Neural cell (in vitro differentiated cells): ENCODE data around the gene SNX27. TPM values are rescaled to one million over a fixed set of nuclear protein-coding genes. Genes with fewer than 3 reads are reported as not detected.

Experiments used
- H2AFZ ChIP-seq: fragments of 200-600, 300-800 bp; sonication (generic), shearing (Covaris generic); 2 replicates; pipeline ENCODE4 v1.6.0; 2014; ENCODE audit warnings: low read depth, mild to moderate bottlenecking, antibody characterized with exemption, low read length, moderate library complexity
- H3F3A ChIP-seq: fragments of 200-600 bp; shearing (Covaris generic); 2 replicates; pipeline ENCODE4 v1.6.1; 2016; ENCODE audit warnings: mild to moderate bottlenecking, moderate library complexity, mixed read lengths, antibody characterized with exemption, low read length; ENCODE audit not compliant: insufficient read depth, poor library complexity, severe bottlenecking
- H3K27ac ChIP-seq: fragments of 200-600, 300-800 bp; sonication (generic), shearing (Covaris generic); 2 replicates; pipeline ENCODE4 v1.5.1; 2014; ENCODE audit warnings: mild to moderate bottlenecking, low read length, moderate library complexity
- H3K27me3 ChIP-seq: fragments of 300-800, 200-600 bp; sonication (generic), shearing (Covaris generic); 2 replicates; pipeline ENCODE4 v1.6.0; 2014; ENCODE audit warnings: mild to moderate bottlenecking, low read depth, low read length, moderate library complexity; ENCODE audit not compliant: insufficient read depth
- H3K36me3 ChIP-seq: fragments of 300-800, 200-600 bp; sonication (generic), shearing (Covaris generic); 2 replicates; pipeline ENCODE4 v1.5.1; 2014; ENCODE audit warnings: mild to moderate bottlenecking, antibody characterized with exemption, low read length, moderate library complexity; ENCODE audit not compliant: insufficient read depth
- H3K4me2 ChIP-seq: fragments of 300-800, 200-600 bp; sonication (generic), shearing (Covaris generic); 2 replicates; pipeline ENCODE4 v1.6.0; 2014; ENCODE audit warnings: mild to moderate bottlenecking, low read length
- H3K4me3 ChIP-seq: fragments of 300-800, 200-600 bp; sonication (generic), shearing (Covaris generic); 2 replicates; pipeline ENCODE4 v1.5.1; 2014; ENCODE audit warnings: mild to moderate bottlenecking, low read length, moderate library complexity
- H3K79me2 ChIP-seq: fragments of 200-600 bp; shearing (Covaris generic); replicated peaks from 2 replicates; pipeline ENCODE4 v1.6.0; 2014; ENCODE audit warnings: mild to moderate bottlenecking, low read length, moderate library complexity; ENCODE audit not compliant: insufficient read depth
- H3K9ac ChIP-seq: fragments of 300-800, 200-600 bp; sonication (generic), shearing (Covaris generic); 2 replicates; pipeline ENCODE4 v1.6.1; 2016; ENCODE audit warnings: mild to moderate bottlenecking, low read length, mixed read lengths
- H3K9me2 ChIP-seq: fragments of 200-600 bp; shearing (Covaris generic); 2 replicates; pipeline ENCODE4 v1.6.1; 2016; ENCODE audit warnings: mild to moderate bottlenecking, low read length, mixed read lengths; ENCODE audit not compliant: insufficient read depth
- H3K9me3 ChIP-seq: fragments of 200-600, 300-800 bp; sonication (generic), shearing (Covaris generic); 2 replicates; pipeline ENCODE4 v1.6.1; 2016; ENCODE audit warnings: mild to moderate bottlenecking, mixed run types, low read length, moderate library complexity, mixed read lengths
- H4K20me1 ChIP-seq: fragments of 200-600 bp; shearing (Covaris generic); 2 replicates; pipeline ENCODE4 v1.6.1; 2016; ENCODE audit warnings: mild to moderate bottlenecking, mixed run types; ENCODE audit not compliant: insufficient read depth
- EP300 ChIP-seq: fragments of 450-650 bp; conservative IDR thresholded peaks from 2 replicates; pipeline ENCODE4 v1.6.1; 2014; ENCODE audit warnings: antibody characterized with exemption, mild to moderate bottlenecking, moderate library complexity; ENCODE audit not compliant: poor library complexity, severe bottlenecking
- EZH2 ChIP-seq: fragments of 200-600, 300-800 bp; shearing (Covaris generic), sonication (generic); IDR thresholded peaks from 2 replicates; pipeline ENCODE4 v1.6.1; 2014; ENCODE audit warnings: antibody characterized with exemption, low read length, borderline replicate concordance, mild to moderate bottlenecking; ENCODE audit not compliant: insufficient read depth, poor library complexity, severe bottlenecking
- MXI1 ChIP-seq: fragments of 450-650 bp; conservative IDR thresholded peaks from 2 replicates; pipeline ENCODE4 v1.6.1; 2014; ENCODE audit warnings: antibody characterized with exemption, mild to moderate bottlenecking; ENCODE audit not compliant: poor library complexity, severe bottlenecking
- POLR2AphosphoS5 ChIP-seq: IDR thresholded peaks from 2 replicates; pipeline ENCODE4 v1.6.1; 2012
- RAD21 ChIP-seq: fragments of 450-650 bp; conservative IDR thresholded peaks from 2 replicates; pipeline ENCODE4 v1.6.1; 2014; ENCODE audit warnings: antibody characterized with exemption, mild to moderate bottlenecking, moderate library complexity
- SMC3 ChIP-seq: fragments of 450-650 bp; conservative IDR thresholded peaks from 2 replicates; pipeline ENCODE4 v1.6.1; 2014; ENCODE audit warnings: antibody characterized with exemption, mild to moderate bottlenecking, moderate library complexity; ENCODE audit not compliant: poor library complexity
- TAF1 ChIP-seq: IDR thresholded peaks from 2 replicates; pipeline ENCODE4 v1.6.1; 2012; ENCODE audit warnings: low read depth
- polyA plus RNA-seq: library from polyadenylated mRNA; depleted of rRNA; stranded (reverse); fragments of >200 nt; gene quantifications from 2 replicates; pipeline ENCODE4 v1.2.3, GENCODE V29; 2014
- TF ChIP-seq, protein P1 (sequence below): IDR thresholded peaks from 2 replicates; pipeline ENCODE4 v1.6.1; 2012; ENCODE audit warnings: borderline replicate concordance
- TF ChIP-seq, protein P2 (sequence below): fragments of 450-650 bp; IDR thresholded peaks from 2 replicates; pipeline ENCODE4 v1.5.1; 2014; ENCODE audit warnings: antibody characterized with exemption, mild to moderate bottlenecking, moderate library complexity; ENCODE audit not compliant: poor library complexity, severe bottlenecking

Gene SNX27
- polyA plus RNA-seq, 1 donor from 2014 or later, result 30.2 TPM

DNA sequence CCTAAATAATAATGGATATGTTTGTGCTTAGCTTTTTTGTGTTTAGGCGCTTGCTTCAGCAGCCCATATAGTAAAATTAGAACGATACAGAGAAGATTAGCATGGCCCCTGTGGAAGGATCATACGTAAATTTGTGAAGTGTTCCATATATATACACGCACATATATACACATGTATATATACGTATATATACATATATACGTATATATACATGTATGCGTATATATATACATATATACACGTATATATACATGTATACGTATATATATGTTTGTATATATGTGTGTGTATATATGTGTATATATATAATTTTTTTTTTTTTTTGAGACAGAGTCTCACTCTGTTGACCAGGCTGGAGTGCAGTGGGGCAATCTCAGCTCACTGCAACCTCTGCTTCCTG is 17.4 kb downstream of the SNX27 start:
- Histone ChIP-seq H3K27ac (no peak overlapping the region), H3F3A (no peaks in the 10 kb centered on the region), H3K27me3 (no peaks in the 10 kb centered on the region), H2AFZ (no peak overlapping the region), H3K36me3 (no peaks in the 10 kb centered on the region), H3K9me2 (no peaks in the 10 kb centered on the region), H4K20me1 (no peaks in the 10 kb centered on the region), H3K9me3 (no peaks in the 10 kb centered on the region), H3K79me2 (peaks cover 24% of the 10 kb centered on the region), H3K9ac (no peak overlapping the region), H3K4me3 (no peak overlapping the region), H3K4me2 (no peak overlapping the region)
- TF ChIP-seq EP300 (no peak), POLR2AphosphoS5 (no peak), SMC3 (no peak), RAD21 (no peak), EZH2 (no peak), TAF1 (no peak), MXI1 (no peak)
- TF ChIP-seq, protein P1, sequence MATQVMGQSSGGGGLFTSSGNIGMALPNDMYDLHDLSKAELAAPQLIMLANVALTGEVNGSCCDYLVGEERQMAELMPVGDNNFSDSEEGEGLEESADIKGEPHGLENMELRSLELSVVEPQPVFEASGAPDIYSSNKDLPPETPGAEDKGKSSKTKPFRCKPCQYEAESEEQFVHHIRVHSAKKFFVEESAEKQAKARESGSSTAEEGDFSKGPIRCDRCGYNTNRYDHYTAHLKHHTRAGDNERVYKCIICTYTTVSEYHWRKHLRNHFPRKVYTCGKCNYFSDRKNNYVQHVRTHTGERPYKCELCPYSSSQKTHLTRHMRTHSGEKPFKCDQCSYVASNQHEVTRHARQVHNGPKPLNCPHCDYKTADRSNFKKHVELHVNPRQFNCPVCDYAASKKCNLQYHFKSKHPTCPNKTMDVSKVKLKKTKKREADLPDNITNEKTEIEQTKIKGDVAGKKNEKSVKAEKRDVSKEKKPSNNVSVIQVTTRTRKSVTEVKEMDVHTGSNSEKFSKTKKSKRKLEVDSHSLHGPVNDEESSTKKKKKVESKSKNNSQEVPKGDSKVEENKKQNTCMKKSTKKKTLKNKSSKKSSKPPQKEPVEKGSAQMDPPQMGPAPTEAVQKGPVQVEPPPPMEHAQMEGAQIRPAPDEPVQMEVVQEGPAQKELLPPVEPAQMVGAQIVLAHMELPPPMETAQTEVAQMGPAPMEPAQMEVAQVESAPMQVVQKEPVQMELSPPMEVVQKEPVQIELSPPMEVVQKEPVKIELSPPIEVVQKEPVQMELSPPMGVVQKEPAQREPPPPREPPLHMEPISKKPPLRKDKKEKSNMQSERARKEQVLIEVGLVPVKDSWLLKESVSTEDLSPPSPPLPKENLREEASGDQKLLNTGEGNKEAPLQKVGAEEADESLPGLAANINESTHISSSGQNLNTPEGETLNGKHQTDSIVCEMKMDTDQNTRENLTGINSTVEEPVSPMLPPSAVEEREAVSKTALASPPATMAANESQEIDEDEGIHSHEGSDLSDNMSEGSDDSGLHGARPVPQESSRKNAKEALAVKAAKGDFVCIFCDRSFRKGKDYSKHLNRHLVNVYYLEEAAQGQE, result no peak
- TF ChIP-seq, protein P2, sequence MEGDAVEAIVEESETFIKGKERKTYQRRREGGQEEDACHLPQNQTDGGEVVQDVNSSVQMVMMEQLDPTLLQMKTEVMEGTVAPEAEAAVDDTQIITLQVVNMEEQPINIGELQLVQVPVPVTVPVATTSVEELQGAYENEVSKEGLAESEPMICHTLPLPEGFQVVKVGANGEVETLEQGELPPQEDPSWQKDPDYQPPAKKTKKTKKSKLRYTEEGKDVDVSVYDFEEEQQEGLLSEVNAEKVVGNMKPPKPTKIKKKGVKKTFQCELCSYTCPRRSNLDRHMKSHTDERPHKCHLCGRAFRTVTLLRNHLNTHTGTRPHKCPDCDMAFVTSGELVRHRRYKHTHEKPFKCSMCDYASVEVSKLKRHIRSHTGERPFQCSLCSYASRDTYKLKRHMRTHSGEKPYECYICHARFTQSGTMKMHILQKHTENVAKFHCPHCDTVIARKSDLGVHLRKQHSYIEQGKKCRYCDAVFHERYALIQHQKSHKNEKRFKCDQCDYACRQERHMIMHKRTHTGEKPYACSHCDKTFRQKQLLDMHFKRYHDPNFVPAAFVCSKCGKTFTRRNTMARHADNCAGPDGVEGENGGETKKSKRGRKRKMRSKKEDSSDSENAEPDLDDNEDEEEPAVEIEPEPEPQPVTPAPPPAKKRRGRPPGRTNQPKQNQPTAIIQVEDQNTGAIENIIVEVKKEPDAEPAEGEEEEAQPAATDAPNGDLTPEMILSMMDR, result no peak

DNA sequence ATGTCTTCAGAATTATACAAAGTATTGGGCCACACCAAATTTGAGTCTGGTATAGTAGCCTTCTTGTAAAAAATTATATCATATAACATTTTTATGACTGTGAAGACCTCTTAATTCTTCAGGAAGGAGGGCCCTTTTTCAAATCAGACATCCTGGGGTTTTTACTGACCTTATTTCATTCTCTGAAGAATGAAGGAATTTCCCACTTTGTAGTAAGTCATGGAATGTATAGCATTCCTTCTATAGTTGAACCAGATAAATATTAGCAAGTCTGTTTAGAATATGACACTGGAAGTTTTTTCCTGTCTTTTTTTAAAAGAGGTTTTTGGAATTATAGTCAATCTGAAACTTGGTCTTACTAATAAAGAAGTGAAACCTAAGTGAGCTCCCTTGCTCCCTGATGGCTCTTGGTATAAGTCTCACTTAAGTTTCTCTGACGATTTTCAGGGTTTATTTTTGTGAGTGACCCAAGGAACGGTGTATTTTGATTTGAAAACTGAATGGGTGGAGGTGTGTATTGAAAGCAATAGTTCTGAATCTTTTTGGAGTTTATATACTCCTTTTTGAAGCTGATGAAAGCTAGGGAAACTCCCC is 23.7 kb downstream of the SNX27 start:
- Histone ChIP-seq H3F3A (no peaks in the 10 kb centered on the region), H3K79me2 (peaks cover 24% of the 10 kb centered on the region), H3K9me3 (no peaks in the 10 kb centered on the region), H3K4me2 (no peak overlapping the region), H2AFZ (no peak overlapping the region), H3K4me3 (no peak overlapping the region), H4K20me1 (no peaks in the 10 kb centered on the region), H3K9me2 (no peaks in the 10 kb centered on the region), H3K36me3 (peaks cover under 1% of the 10 kb centered on the region), H3K27me3 (no peaks in the 10 kb centered on the region), H3K9ac (no peak overlapping the region), H3K27ac (no peak overlapping the region)
- no peak for TF ChIP-seq RAD21
- no peak for TF ChIP-seq EP300
- TF ChIP-seq POLR2AphosphoS5, result no peak
- TF ChIP-seq, protein P2, result no peak
- TF ChIP-seq SMC3, result no peak
- TF ChIP-seq MXI1, result no peak
- TF ChIP-seq EZH2, result no peak
- TF ChIP-seq TAF1, result no peak
- TF ChIP-seq, protein P1, result no peak
